ENCODE results near the gene FAM89A.

FAM89A gene

DNA sequence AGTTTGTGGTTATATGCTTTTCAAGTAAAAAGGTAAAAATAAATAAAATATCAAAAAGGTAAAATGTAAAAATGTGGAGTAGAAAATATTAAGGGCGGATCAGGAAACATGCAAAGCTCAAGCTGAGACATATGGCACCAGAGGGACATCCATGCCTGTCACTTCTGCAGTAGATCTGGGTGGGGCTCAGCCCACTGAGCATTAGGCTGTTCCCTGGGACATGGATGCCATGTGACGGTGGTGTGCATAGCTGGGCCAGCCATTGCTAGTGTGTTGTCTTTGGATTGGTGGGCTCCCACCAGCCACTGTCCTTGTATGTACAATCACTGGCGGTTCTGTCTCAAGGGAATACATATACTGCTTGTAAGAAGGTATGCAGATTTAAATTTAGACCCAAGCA, 64.4 kb downstream of the FAM89A start:
- DNase-seq (ENCODE audit: extremely low read depth, low read depth), result no peak
- TF ChIP-seq, protein P1, sequence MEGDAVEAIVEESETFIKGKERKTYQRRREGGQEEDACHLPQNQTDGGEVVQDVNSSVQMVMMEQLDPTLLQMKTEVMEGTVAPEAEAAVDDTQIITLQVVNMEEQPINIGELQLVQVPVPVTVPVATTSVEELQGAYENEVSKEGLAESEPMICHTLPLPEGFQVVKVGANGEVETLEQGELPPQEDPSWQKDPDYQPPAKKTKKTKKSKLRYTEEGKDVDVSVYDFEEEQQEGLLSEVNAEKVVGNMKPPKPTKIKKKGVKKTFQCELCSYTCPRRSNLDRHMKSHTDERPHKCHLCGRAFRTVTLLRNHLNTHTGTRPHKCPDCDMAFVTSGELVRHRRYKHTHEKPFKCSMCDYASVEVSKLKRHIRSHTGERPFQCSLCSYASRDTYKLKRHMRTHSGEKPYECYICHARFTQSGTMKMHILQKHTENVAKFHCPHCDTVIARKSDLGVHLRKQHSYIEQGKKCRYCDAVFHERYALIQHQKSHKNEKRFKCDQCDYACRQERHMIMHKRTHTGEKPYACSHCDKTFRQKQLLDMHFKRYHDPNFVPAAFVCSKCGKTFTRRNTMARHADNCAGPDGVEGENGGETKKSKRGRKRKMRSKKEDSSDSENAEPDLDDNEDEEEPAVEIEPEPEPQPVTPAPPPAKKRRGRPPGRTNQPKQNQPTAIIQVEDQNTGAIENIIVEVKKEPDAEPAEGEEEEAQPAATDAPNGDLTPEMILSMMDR (IDR thresholded peaks at IDR 0.05; ENCODE audit: low read depth, low read length, missing control alignments), result no peak
- no peak overlapping the region for H3K4me3 ChIP-seq (replicated peaks; ENCODE audit: low read depth, low read length)

GRCh38 chr1:230972855-230973271, 67.2 kb downstream of the FAM89A start:
- TF ChIP-seq, protein P1 (IDR thresholded peaks at IDR 0.05; ENCODE audit: low read depth, low read length, missing control alignments), result no peak
- no peak overlapping the region for H3K4me3 ChIP-seq (replicated peaks; ENCODE audit: low read depth, low read length)
- DNase-seq (ENCODE audit: extremely low read depth, low read depth), result no peak

DNA sequence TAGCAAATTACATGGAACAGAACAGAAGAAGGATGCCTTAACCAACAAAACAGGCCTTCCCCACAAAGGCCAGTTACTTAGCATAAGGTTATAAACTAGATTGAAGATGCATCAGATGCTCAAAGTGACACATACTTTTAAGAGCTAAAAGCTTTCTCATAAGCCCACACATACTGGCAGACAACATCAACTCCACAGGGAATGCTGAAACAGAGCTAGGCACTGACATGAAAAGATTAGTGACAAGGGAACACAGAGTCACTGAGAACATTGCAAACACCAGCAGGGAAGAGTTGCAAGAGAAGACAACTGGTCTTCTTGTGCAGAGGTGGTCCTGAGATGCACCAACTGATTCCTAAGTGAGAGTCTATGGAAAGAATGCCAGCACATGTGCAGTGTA, 68.3 kb downstream of the FAM89A start:
- TF ChIP-seq, protein P1 (IDR thresholded peaks at IDR 0.05; ENCODE audit: low read depth, low read length, missing control alignments), result no peak
- no peak overlapping the region for H3K4me3 ChIP-seq (replicated peaks; ENCODE audit: low read depth, low read length)
- DNase-seq (ENCODE audit: extremely low read depth, low read depth), result no peak

GRCh38 chr1:230970432-230970831, 69.6 kb downstream of the FAM89A start:
- no peak for DNase-seq (ENCODE audit: extremely low read depth, low read depth)
- TF ChIP-seq, protein P1 (IDR thresholded peaks at IDR 0.05; ENCODE audit: low read depth, low read length, missing control alignments), result no peak

More at GRCh38 chr1:230970432-230970831, 69.6 kb downstream of the FAM89A start:
- no peak overlapping the region for H3K4me3 ChIP-seq (replicated peaks; ENCODE audit: low read depth, low read length)
